GM18507 (cell line): ENCODE data around the gene ESRRB.

Experiments used
- DNase-seq: peaks from one replicate; pipeline ENCODE4 v3.0.0; 2011; ENCODE audit warnings: low read depth; ENCODE audit not compliant: insufficient read length; ENCODE audit errors: extremely low spot score
- FAIRE-seq: peaks from 2 replicates; lab custom pipeline; 2011; peaks lifted over from hg19 to GRCh38; lab: Jason Lieb, UNC

Gene ESRRB

GRCh38 chr14:76375947-76376404 lies at the start of gene ESRRB:
TSS of gene ESRRB (plus strand) at chr14:76376137. CDS start at chr14:76376402, 265 bp downstream.
- no peak for FAIRE-seq
- DNase-seq, result no peak

GRCh38 chr14:76326918-76327689 lies 48.8 kb upstream of the ESRRB start:
- FAIRE-seq, result no peak

GRCh38 chr14:76328457-76329137 lies 47.3 kb upstream of the ESRRB start:
- no peak for FAIRE-seq
- no peak for DNase-seq

More at GRCh38 chr14:76326918-76327689, 48.8 kb upstream of the ESRRB start:
- DNase-seq, result no peak

GRCh38 chr14:76329154-76329928 lies 46.6 kb upstream of the ESRRB start:
- no peak for FAIRE-seq
- DNase-seq, result no peak

- no peak for FAIRE-seq
- DNase-seq, result no peak
These were observed 46.0 kb upstream of the ESRRB start for GRCh38 chr14:76329951-76330350.

GRCh38 chr14:76330411-76331327 lies 45.3 kb upstream of the ESRRB start:
- no peak for DNase-seq
- no peak for FAIRE-seq

GRCh38 chr14:76331328-76332011 lies 44.5 kb upstream of the ESRRB start:
- DNase-seq, result no peak
- FAIRE-seq, result no peak

GRCh38 chr14:76333664-76334063 lies 42.3 kb upstream of the ESRRB start:
- FAIRE-seq, result no peak
- DNase-seq, result no peak

GRCh38 chr14:76334316-76334715 lies 41.6 kb upstream of the ESRRB start:
- no peak for FAIRE-seq
- DNase-seq, result no peak

- DNase-seq (no peak), FAIRE-seq (no peak)
These were observed 39.1 kb upstream of the ESRRB start for GRCh38 chr14:76336876-76337275.

GRCh38 chr14:76337635-76338545 lies 38.0 kb upstream of the ESRRB start:
- no peak for FAIRE-seq
- DNase-seq, result no peak

- DNase-seq, result no peak
- FAIRE-seq, result no peak
These were observed 36.0 kb upstream of the ESRRB start for GRCh38 chr14:76339728-76340615.

GRCh38 chr14:76343386-76343785 lies 32.6 kb upstream of the ESRRB start:
- FAIRE-seq, result no peak
- DNase-seq, result no peak

- FAIRE-seq (no peak), DNase-seq (no peak)
These were observed 29.4 kb upstream of the ESRRB start for GRCh38 chr14:76346391-76347160.

GRCh38 chr14:76348898-76349297 lies 27.0 kb upstream of the ESRRB start:
- no peak for DNase-seq

GRCh38 chr14:76349993-76350392 lies 25.9 kb upstream of the ESRRB start:
- no peak for FAIRE-seq

More at GRCh38 chr14:76348898-76349297, 27.0 kb upstream of the ESRRB start:
- no peak for FAIRE-seq

More at GRCh38 chr14:76349993-76350392, 25.9 kb upstream of the ESRRB start:
- no peak for DNase-seq
